ENCODE data around the gene TUT1.
"Not testable (repeated sequence)": the region's sequence is repeated elsewhere in the genome, so short reads cannot be mapped to it uniquely, and the experiment has no call there.

Gene TUT1

DNA sequence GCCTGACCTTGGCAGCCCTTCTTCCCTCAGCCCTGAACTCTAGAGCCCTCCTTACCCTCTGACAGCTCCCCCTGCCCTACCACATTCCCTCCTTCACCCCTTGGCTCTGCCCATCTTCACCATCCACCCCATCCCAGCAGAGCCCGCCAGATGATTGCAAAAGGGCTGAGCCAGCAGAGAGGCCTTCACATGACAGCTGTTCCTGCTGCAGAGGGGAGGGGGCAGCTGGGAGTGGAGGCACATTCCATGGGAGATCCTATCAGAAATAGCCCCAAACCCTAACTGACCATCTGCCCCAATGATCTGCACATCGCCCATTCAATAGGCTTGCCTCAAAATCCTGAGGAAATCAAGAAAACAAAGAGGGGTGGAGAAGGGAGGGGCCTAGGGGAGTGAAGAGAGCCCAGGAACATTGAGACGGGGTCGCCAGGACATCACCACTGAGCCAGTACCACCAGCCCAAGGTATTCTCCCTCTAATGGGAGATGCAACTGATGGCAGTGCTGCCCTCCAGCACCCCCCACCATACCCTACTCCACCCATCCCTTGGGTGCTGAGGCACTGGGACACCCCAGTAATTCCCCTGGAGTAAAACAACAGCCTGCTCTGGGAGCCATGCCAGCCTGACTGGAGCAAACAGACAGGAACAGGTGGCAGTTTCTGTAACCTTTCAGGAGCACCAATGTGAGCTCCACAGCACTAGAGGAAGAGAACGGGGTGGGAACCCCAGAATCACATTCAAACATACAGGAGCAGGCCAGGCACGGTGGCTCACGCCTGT is 36.7 kb downstream of the TUT1 start:
- no peak for DNase-seq

GRCh38 chr11:62553839-62554361 is 37.4 kb downstream of the TUT1 start:
- DNase-seq = no peak

GRCh38 chr11:62553080-62553838 is 38.1 kb downstream of the TUT1 start:
- DNase-seq = no peak

DNA sequence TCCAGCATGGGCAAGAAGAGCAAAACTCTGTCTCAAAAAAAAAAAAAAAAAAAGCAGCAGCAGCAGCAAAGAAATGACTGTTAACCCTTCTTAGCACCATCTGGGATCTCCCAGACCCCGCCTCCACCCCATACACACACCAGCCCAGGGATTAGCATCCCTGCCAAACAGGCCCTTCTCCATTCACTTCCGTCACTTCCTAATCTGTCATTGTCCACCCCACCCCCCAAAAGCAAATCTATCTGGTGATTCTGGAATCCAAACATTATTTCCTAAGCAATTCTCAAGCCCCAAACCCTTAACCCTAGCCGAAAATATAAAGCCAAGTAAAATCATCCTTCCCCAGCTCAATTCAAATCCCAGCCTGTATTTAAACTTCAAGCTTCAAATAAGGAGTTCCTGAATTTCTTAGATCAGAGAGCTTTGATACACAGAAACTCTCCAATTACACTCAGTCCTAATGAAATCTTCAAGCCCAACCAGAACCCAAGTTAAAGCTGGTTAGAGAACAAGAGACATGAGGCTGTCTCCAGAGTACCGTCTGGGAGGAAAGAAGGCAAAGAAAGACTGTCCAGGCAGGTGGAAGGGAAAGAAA is 38.7 kb downstream of the TUT1 start:
- no peak for DNase-seq

DNA sequence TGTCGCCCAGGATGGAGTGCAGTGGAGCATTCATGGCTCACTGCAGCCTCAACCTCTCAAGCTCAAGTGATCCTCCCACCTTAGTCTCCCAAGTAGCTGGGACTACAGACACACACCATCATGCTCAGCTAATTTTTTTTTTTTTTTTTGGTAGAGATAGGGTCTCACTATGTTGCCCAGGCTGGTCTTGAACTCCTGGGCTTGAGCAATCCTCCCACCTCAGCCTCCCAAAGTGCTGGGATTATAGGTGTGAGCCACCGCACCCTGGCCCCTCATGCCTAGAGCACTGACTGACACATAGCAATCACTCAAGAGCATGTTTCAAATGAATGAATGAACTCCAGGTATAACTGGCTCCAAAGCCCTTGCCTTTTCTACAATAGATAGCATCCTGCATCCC is 40.8 kb downstream of the TUT1 start:
- not testable (repeated sequence) for DNase-seq

- DNase-seq = no peak
Observed at GRCh38 chr11:62548545-62549335, 42.6 kb downstream of the TUT1 start.

DNA sequence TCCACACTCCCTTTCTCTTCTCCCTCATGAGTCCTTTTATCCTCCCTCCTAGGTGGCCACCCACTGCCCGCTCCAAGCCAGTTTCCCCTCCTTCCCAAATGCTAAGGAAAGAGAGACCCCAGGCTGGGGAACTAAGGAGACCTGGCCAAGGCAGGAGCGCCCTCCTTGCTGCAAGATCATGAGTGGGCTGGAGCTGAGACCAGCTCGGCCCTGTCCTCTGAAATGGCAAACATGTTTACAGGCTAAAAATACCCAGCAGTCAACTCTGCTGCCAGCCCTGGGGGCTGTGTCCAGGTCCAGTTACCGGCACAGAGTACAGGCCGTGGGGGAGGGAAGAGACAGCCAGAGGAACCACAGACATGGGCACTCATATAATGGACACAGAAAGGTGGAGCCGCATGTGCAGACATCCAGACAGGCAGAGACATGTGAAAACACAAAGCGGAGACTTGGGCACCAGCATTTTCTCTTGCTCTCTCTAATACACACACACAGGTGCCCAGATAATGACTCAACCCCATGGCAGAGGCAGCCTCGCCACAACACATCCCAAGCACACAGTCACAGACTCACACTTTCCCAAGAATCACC is 43.5 kb downstream of the TUT1 start:
- DNase-seq = no peak

GRCh38 chr11:62546929-62547625 is 44.2 kb downstream of the TUT1 start:
- DNase-seq = no peak

- peak; percentile 13 for DNase-seq
Observed at GRCh38 chr11:62546244-62546928, 44.9 kb downstream of the TUT1 start, which contains the start of gene AHNAK. TSS of gene AHNAK (minus strand) at chr11:62546806. CDS start at chr11:62536098, 10,708 bp downstream.

GRCh38 chr11:62545437-62546243 is 45.7 kb downstream of the TUT1 start:
- DNase-seq = peak; percentile 28

GRCh38 chr11:62544581-62545436 is 46.5 kb downstream of the TUT1 start:
- no peak for DNase-seq

DNA sequence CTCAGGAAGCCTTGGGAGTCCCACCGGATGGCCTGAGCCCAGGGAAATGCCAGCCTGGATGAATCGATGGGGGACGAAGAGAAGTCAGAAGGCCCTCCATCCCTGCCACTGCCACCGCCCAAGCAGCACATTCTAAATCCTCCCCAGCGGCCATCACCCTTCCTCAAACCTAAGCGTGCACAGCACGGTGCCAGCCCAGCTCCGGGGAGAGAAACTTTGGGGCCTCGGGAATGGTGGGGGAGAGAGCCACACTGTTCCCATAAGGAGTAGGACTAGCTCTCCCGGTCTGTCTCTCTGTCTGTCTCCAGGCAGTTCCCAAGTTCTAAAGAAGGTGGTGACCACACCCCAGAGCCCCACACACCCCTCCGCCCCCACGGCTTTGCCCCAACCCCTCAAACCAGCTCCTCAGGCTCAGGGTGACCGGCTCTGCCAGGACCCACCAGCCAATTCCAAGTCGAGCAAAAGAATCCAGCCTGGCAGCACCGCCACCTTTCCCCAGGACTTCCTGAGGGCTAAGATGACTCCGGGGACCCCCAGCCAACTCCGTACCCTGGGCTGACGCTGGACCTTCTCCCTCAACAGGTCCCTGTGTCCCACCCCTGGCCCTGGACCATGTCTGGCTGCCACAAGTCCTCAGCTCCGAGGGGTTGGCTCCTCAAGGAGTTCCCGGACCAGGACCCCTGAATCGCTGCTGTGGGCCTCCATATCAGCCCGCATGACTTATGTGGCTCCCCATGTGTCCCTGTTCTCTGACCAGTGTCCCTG is 47.5 kb downstream of the TUT1 start:
- DNase-seq = no peak

- DNase-seq = peak; percentile 61
Observed at GRCh38 chr11:62542750-62543567, 48.4 kb downstream of the TUT1 start.

DNA sequence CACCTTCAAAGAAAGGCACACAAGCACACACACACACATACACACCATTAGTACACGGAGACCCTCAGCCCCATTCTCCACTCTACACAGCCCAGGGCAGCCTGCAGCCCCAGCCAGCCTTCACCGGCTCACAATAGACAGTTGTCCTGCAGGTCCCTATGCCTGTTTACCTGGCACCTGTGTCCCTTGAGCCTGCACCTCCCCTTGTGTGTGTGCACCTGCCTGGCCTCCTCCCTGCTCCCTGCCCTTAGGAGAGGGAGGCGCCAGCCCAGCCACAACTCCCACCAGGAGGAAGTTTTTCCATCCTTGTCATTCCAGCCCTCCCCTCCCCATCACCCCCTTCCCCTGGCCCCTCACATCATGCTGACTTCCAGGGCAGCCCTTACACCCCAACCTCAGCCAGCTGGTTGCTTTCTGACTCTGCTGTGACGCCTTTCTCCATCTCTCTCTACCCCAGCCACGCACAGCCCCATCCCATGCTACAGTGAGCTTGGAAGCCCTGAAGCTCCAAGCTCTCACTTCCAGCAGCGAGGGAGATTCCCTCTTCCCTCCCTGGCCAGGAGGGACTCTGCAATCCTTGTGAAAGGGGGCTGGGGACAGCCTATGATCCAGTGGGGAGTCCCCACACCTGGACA is 49.1 kb downstream of the TUT1 start:
- DNase-seq = peak; percentile 28

DNA sequence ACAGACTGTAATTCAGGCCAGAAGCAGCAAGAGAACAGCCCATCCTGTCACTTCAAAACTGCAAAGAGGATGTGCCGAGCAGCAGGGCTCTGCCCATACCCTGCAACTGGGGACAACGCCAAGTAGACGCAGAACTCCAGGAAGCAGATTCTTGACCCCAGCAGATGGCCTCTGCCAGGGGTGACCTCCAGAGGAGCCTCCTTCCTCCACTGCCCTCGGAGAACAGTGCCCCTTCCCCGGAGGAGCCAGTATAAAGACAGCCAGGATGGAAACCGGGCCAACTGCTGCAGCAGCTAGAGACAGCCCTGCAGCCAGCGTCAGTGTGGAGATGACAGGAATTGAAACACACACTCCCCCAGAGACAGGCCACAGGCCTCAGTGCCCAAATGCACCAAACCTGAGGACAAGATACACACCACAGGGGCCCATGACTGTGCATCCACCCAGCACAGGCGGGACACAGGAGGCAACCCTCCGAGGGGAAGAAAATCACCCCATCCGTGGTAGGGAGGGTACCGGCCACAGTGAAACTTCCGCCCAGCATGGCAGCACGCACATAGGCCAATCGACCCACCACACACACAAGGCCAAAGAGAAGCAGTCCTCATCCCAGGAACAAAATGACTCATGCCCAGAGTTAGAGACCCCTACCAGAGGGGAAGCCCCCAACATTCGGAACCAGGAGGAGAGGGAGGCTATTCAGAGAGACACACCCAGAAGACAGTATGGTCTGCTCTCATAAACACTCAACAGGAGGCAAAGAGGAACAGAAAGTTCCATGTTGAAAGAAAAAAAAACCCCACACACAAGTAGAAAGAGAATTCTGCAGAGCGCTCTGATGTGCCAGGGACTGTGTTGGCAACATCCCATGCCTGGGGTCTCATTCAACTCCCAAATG is 50.3 kb downstream of the TUT1 start:
- DNase-seq = no peak

Data from NCI-H345 (cell line).